Upper lobe of left lung (tissue), 6 donors: Measurements from ENCODE around the gene KCNJ5. TPM values are rescaled to one million over a fixed set of nuclear protein-coding genes. Genes with fewer than 3 reads are reported as not detected.
A peak's percentile ranks its signal among the peaks of the same experiment; 100 is the strongest.

Source experiments
- ATAC-seq, 2 donors: fragments of 200-7000 bp; cut with Tn5 transposase; one replicate each; pipeline ENCODE4 v1.9.1; 2022; ENCODE audit warnings: mild to moderate bottlenecking in 2 of 2, moderate library complexity in 2 of 2; ENCODE audit not compliant: low FRiP score in 2 of 2
- DNase-seq, 2 donors: peaks; one replicate each; pipeline ENCODE4 v3.0.0-alpha.2; 2019 to 2020
- H3K27ac ChIP-seq, 4 donors: fragments of 200-600 bp; sonication (generic); one replicate each; pipeline ENCODE4 v1.5.1; 2016 to 2019
- H3K27me3 ChIP-seq, 4 donors: fragments of 200-600 bp; sonication (generic); one replicate each; pipeline ENCODE4 v1.5.1; 2017 to 2019
- H3K36me3 ChIP-seq, 4 donors: fragments of 200-600 bp; sonication (generic); one replicate each; pipeline ENCODE4 v1.5.1; 2016 to 2019
- H3K4me1 ChIP-seq, 4 donors: fragments of 200-600 bp; sonication (generic); one replicate each; pipeline ENCODE4 v1.5.1; 2018 to 2019
- H3K4me3 ChIP-seq, 4 donors: fragments of 200-600 bp; sonication (generic); one replicate each; pipeline ENCODE4 v1.5.1; 2017 to 2019; ENCODE audit warnings: mild to moderate bottlenecking in 2 of 4, moderate library complexity in 1 of 4
- H3K9me3 ChIP-seq, 4 donors: fragments of 200-600 bp; sonication (generic); one replicate each; pipeline ENCODE4 v1.5.1; 2018 to 2019
- CTCF ChIP-seq, 6 experiments: fragments of 450-650 bp in 4 of 6; fragments of 200-600 bp in 2 of 6; sonication (generic) in 2 of 6; IDR thresholded peaks; one replicate each; pipeline ENCODE4 v1.5.1; 2016 to 2019; ENCODE audit warnings: antibody characterized with exemption in 6 of 6
- EP300 ChIP-seq, 4 donors: sonication (generic); formaldehyde crosslinking; IDR thresholded peaks; one replicate each; pipeline ENCODE4 v1.5.1; 2017; ENCODE audit warnings: antibody characterized with exemption in 4 of 4, control low read depth in 2 of 4
- POLR2A ChIP-seq, 4 donors: fragments of 450-650 bp; IDR thresholded peaks; one replicate each; pipeline ENCODE4 v1.5.1; 2016 to 2017; ENCODE audit warnings: antibody characterized with exemption in 4 of 4, mild to moderate bottlenecking in 2 of 4
- POLR2AphosphoS5 ChIP-seq, 2 donors: sonication (generic); formaldehyde crosslinking; IDR thresholded peaks; one replicate each; pipeline ENCODE4 v1.5.1; 2017; ENCODE audit warnings: antibody characterized with exemption in 2 of 2
- WGBS, 2 donors: methylation state at CpG; one replicate each; pipeline ENCODE4 v1.1.5; 2017 to 2018; 5-methylcytosine and 5-hydroxymethylcytosine counted together
- total RNA-seq, 6 donors: library from RNA; depleted of rRNA in 4 of 6; stranded (reverse); fragments of >200 nt in 4 of 6; gene quantifications; one replicate each; pipeline versions ENCODE4 v1.1.0 to v1.2.1, GENCODE V29; 2016 to 2021
- donor health status: DM: no; HTN: no; CAD: no; lungs with moderate emphysema.
- donor health status: DM: no; HTN: yes; CAD: no; lungs with severe emphysema.

Gene KCNJ5
- total RNA-seq, 6 donors from 2014 or later = 1.5 to 7.5 (median 4.9) TPM

- H3K36me3 ChIP-seq = no peaks in the 10 kb centered on the region
- H3K9me3 ChIP-seq = no peaks in the 10 kb centered on the region
- no peak overlapping the region for H3K27ac ChIP-seq
- no peak for TF ChIP-seq CTCF (IDR thresholded peaks at IDR 0.05)
- no peak for TF ChIP-seq POLR2A (IDR thresholded peaks at IDR 0.05)
- TF ChIP-seq POLR2AphosphoS5 (IDR thresholded peaks at IDR 0.05) = no peak
- TF ChIP-seq EP300 (IDR thresholded peaks at IDR 0.05) = no peak
- no peak overlapping the region for H3K4me3 ChIP-seq
- peaks cover 3 to 23% (median 14%) of the 10 kb centered on the region in 4 donors for H3K4me1 ChIP-seq
- no peaks in the 10 kb centered on the region for H3K27me3 ChIP-seq
- DNase-seq (peak in 1 of 2 donors; percentile 70), ATAC-seq (no peak)
- WGBS, 2 donors = 79 to 85% methylated on average over 13 of the region's 13 CpGs
These were observed 7.6 kb downstream of the KCNJ5 start for GRCh38 chr11:128898580-128899344.

DNA sequence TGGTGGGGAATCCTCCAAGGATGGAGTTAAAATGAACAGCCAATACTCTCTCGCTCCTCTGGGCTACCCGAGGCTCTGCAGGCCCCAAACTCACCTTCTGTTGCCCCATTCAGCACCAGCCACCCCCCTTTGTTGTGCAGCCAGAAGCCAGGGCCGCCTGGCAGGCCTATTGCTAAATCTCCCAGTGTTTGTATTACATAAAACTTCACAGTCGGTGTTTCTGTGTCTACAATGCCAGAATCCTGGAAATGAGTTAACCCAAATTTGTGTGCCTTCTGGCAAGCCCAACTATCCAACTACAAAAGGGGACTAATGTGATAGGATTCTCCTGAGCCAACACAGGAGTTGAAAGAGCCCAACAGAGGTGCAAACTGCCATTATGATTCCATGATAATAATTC, 9.3 kb downstream of the KCNJ5 start:
- no peak for ATAC-seq
- peak in 1 of 2 donors; percentile 49 for DNase-seq
- no peak overlapping the region for H3K4me3 ChIP-seq
- H3K27ac ChIP-seq = no peak overlapping the region
- WGBS, 2 donors = 36 to 55% methylated on average over 4 of the region's 4 CpGs
- H3K9me3 ChIP-seq = no peaks in the 10 kb centered on the region
- H3K27me3 ChIP-seq = no peaks in the 10 kb centered on the region
- no peaks in the 10 kb centered on the region for H3K36me3 ChIP-seq
- TF ChIP-seq EP300 (IDR thresholded peaks at IDR 0.05) (no peak), POLR2AphosphoS5 (IDR thresholded peaks at IDR 0.05) (no peak), CTCF (IDR thresholded peaks at IDR 0.05) (no peak), POLR2A (IDR thresholded peaks at IDR 0.05) (no peak)
- peaks cover 15 to 25% (median 18%) of the 10 kb centered on the region in 4 donors for H3K4me1 ChIP-seq

DNA sequence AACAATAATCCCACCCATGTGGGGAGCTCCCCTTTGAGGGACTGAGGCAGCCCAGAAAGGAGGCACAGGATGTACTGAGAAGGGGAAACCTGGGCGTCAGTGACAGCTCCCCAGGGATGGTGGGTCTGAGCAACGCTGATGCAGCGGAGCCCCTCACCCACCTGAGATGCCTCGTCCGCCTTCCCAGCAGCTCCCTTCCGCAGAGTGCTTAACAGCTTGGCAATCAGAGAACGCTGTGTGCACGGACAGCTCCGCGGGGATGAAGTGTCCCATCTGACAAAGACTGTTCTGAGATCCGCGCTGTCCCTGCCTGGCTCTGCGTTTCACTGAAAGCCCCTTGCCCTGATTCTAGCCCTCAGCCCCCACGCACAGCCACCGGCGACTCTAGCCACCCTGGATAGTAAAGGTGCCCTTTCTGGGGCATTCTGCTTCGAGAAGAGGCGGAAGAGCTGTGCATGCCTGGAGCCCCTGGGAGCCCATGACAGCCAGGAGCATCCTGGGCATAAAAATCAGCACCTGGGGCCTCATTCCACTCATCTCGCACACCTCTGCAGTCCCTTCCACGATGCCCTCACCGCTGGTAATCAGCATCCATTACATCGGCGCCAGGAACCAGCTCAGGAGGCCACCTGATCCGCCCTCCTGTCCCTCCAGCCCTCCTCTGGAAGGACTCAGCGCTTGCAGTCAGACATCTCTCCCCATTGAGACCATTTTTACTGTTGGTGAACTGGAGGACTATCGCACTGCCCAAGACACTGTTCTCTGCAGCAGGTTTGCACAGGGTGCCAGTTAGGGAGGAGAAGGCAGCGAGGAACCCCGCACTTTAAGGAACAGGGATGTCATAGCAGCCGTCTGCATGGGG, 10.7 kb downstream of the KCNJ5 start:
- peaks cover 24 to 36% (median 25%) of the 10 kb centered on the region in 4 donors for H3K4me1 ChIP-seq
- no peaks in the 10 kb centered on the region for H3K27me3 ChIP-seq
- TF ChIP-seq POLR2A (IDR thresholded peaks at IDR 0.05) (no peak), CTCF (IDR thresholded peaks at IDR 0.05) (no peak), POLR2AphosphoS5 (IDR thresholded peaks at IDR 0.05) (no peak), EP300 (IDR thresholded peaks at IDR 0.05) (no peak)
- H3K36me3 ChIP-seq = no peaks in the 10 kb centered on the region
- ATAC-seq = no peak
- H3K9me3 ChIP-seq = no peaks in the 10 kb centered on the region
- H3K4me3 ChIP-seq = no peak overlapping the region
- no peak overlapping the region for H3K27ac ChIP-seq
- DNase-seq = no peak
- 83 to 88% methylated on average over 18 to 29 of the region's 29 CpGs for WGBS, 2 donors

GRCh38 chr11:128902515-128903066, 11.4 kb downstream of the KCNJ5 start:
- WGBS, 2 donors = 94 to 95% methylated on average over 8 to 10 of the region's 10 CpGs
- TF ChIP-seq EP300 (IDR thresholded peaks at IDR 0.05) = no peak
- TF ChIP-seq POLR2AphosphoS5 (IDR thresholded peaks at IDR 0.05) = no peak
- no peak for TF ChIP-seq CTCF (IDR thresholded peaks at IDR 0.05)
- no peak for TF ChIP-seq POLR2A (IDR thresholded peaks at IDR 0.05)
- H3K9me3 ChIP-seq = no peaks in the 10 kb centered on the region
- no peak overlapping the region for H3K27ac ChIP-seq
- DNase-seq (no peak), ATAC-seq (no peak)
- peaks cover 24 to 38% (median 25%) of the 10 kb centered on the region in 4 donors for H3K4me1 ChIP-seq
- no peaks in the 10 kb centered on the region for H3K36me3 ChIP-seq
- no peaks in the 10 kb centered on the region for H3K27me3 ChIP-seq
- H3K4me3 ChIP-seq = no peak overlapping the region
